GM21360 (cell line): ENCODE data around the gene SLC38A10.

Experiments
- ATAC-seq: cut with Tn5 transposase; IDR thresholded peaks from one replicate; pipeline ENCODE4 v1.9.1; 2021; ENCODE audit warnings: mild to moderate bottlenecking, moderate library complexity; ENCODE audit not compliant: unreplicated experiment

Gene SLC38A10

DNA sequence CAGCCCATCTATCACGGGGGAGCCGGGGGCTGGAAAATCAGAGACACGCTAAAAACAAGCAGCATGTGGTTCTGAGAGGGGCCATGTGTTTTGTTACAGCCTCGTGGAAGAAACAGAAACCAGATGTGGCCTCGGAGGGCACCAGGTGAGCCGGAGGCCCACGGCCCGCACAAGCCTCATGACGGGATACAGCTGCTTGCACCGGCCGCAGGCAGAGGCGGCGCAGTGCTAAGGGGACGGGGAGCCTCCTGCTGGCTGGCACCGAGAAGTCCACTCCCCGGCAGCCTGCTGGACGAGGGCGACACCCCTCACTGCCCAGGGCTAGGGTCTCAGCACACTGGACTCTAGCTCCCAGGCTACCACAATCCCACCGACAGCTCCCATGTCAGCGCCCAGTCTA is 36.8 kb downstream of the SLC38A10 start:
- no peak for ATAC-seq

DNA sequence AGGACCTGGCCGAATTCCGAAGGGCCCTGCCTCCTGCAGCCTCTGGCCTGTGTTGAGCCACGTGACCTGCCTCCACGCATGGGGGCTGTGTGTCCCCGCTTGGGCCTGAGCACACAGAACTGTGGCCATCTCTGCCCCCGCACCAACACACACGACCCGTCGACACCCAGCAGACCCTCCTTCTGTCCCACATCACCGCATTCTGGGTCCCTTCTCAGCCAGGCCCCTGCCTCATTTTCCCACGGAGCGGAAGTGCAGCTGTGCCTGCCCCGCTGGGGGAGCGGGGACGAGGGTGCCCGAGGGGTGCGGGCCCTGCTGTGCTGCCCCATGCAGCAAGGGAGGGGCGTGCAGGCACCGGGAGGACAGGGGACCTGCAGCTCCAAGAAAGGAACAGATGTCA is 37.6 kb downstream of the SLC38A10 start:
- no peak for ATAC-seq

DNA sequence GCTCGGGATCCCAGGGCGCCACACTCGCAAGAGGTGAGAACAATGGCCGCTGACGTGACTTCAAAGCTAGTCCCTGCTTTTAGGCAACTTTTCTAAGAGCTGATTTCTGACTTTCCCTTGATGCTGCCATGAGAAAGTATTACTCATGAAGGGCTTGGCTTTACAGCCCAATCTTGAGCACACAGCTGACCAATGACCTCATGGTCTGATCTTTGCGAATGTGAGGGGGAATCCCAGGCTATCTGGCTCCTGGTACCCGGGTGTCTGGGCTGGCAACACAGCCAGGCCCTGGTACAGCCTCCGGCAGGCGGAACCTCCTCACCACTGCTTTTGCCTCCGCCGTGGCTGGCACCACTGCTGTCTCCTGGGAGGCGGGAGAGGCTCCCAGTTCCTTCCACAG is 38.5 kb downstream of the SLC38A10 start:
- ATAC-seq: no peak

DNA sequence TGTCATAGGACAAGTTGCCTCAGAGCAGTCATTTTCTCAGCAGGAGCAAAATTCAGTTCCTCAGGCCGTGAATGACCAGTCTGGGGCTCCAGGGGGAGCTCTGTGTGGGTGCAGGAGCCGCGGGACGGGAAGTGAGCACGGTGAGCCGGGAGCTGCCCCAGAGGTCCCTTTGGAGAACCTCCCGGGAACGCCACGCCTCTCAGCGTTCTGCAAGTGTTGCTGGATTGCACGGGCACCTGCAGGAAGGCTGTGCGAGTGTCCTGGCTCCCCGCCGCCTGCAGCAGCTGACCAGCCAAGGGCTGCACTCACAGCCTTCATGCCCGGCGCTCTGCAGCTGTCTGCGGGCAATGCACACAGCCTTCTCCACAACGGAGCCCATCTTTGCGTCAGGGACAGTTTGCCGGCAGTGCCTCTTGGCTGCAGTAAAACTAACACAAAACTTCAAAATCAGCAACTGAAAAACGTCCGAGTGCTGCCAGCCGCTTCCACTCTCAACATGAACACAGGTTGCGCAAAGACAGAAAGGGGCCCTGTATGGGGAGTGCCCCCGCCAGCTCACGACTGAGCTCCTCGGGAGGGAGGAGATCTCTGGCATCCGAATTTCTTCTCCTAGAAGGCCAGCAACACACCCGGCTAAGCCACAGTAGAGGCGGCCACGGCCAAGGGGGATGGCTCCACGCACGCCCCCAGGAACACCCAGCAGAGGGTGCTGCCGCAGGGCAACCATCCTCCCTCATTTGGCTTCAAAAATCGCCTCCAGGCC is 40.0 kb downstream of the SLC38A10 start:
- ATAC-seq: no peak

DNA sequence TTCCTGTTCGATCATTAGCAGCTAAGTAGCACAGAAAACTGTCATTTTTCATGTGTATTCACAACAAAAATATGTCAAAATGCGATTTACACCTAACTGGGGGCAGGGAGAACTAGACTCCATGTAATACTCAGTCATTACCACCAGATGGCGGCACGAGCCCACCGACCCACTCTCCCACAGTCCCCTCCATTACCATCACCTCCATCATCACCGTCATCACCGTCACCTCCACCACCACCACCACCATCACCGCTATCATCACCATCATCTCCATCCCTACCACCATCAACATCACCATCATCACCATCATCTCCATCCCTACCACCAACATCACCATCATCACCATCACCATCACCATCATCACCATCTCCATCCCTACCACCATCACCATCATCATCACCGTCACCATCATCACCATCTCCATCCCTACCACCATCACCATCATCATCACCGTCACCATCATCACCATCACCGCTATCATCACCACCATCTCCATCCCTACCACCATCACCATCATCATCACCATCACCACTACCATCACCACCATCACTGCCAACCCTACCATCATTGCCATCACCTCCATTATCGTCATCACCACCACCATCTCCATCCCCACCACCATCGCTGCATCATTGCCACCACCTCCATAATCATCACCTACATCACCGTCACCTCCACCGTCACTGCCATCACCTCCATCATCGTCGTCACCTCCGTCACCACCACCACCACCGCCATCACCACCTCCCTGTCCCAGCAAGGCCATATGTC is 41.6 kb downstream of the SLC38A10 start:
- ATAC-seq: no peak

DNA sequence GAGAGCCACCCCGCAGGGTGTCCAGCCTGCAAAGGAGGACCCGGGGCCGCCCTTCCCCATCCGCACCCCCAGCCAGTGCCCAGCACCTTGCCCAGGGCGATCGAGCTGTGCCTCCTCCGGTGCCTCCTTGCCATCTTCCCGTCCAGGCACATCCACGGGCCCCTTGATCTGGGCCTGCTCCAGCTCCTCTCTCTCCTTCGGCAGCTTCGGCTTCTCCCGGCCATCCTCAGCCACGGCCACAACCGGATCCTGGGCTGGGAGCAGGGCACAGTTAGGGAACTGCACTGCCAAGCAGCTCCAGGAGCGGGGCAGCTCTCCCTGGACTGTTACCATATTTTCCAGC is 42.1 kb downstream of the SLC38A10 start:
- ATAC-seq: no peak

DNA sequence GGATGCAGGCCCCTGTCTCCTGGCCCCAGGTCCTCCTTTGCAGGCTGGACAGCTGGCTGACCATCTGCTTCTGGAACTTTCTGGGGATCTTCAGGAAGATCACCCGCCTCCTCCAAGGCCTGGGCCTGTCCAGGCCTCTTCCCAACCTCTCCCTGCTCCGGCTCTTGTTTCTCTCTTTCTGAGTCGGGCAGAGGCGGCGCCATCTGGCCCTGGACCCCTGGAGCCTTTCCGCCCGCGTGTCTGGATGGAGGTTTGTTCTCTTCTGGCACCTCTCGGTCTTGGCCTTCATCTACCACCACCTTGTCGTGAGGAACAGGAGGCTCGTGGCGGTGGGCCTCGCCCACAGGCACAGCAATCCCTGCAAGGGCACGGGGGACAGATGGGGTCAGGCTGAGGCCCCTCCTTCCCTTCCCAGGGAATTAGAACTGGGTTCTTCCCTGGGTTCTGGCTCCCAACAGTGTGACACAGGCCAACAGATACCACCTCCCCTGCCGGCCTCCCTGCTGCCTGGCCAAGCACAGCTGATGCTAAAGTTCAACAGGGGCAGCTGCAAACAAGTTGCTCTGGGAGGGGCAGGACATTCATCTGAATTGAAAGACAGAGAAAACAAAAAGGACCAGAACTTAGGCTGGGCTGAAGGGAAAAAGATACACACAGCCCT is 42.7 kb downstream of the SLC38A10 start:
- ATAC-seq: no peak

DNA sequence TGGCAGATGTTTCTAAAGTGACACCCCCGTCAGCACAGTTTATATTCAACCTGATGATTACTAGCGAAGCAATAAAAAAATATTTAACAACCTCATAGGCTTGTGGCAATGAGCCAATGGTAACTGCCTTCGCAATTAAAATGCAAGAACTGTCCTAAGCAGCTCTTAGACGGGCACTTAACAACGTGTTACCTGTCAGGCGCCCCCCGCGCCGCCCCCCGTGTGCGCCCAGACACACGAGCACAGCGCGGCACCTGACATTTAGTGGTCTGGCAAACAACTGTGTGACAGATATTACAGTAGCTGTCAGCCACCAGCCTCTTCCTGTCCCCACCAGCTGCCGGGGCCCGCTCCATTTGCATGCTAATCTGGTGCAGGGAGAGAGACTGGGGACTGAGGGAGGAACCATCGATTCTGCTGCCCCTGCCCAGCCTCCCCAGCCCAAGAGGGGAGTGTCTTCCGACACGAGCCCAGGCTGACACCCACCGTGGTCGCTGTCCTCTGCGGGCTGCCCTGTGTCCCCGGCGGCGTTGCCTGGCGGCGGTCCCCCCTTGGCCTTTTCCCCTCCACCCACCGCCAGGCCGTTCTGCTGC is 43.3 kb downstream of the SLC38A10 start:
- no peak for ATAC-seq

DNA sequence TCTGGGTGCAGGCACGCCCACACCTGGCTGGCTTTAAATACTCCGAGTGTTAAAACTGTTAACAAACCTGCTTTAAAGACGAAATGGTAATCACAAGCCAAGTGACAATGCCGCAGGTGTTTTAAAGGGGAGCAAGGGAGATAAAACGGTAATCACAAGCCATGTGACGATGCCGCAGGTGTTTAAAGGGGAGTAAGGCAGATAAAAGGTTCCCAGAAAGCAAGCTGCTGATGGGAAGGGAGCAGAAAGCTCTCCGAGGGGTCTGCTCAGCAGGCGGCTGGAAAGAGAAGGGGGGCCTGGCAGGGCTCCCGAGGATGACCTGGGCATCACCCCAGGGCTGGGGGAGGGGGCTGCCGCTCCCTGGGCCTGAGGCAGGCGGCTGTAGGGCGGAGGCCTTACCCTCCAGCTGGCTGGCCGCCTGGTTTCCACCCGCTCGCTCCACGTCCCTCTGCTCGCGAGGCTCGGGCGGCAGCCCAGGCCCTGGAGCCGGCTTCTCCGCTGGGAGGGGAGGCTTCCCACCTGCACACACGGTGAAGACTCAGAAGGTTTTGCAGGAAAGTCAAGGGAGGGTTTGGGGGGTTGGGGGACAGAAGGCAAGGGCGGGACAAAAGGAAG is 43.9 kb downstream of the SLC38A10 start:
- no peak for ATAC-seq

DNA sequence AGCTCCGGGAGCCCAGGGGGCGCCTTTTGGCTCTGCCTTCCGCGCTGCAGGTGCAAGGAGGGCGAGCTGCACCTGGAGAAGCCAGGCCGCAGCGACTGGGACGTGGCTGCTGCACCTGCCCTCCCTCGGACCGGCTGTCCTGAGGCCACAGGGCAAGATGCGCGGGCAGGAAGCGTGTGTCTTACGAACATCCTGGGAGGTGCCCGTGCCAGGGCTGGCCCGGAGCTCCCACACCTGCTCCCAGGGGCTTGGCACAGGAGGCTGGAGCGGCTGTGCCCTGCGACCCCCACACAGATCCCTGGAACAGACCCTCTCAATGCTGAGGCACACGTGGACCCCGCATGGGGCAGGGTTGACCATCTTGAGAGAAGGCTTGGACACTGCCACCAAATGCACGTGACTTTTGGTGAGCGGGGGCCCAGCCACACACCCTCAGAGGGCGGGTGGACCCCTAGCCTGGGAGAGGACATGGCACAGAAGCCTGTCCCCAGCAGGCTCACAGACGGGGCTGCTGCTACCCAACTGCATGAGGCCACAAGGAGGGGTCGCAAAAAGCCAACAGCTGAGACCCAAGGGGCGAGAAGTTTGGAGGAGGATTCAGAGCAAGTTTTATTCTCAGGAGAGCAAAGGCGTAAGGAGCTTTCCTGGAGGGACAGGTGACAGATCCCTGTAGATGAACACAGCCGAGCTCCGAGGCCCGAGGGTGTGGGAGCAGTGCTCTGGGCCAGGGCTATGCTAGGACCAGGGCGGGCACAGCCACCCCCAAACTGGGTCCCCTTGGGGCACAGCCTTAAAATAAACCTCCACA is 44.6 kb downstream of the SLC38A10 start:
- no peak for ATAC-seq

DNA sequence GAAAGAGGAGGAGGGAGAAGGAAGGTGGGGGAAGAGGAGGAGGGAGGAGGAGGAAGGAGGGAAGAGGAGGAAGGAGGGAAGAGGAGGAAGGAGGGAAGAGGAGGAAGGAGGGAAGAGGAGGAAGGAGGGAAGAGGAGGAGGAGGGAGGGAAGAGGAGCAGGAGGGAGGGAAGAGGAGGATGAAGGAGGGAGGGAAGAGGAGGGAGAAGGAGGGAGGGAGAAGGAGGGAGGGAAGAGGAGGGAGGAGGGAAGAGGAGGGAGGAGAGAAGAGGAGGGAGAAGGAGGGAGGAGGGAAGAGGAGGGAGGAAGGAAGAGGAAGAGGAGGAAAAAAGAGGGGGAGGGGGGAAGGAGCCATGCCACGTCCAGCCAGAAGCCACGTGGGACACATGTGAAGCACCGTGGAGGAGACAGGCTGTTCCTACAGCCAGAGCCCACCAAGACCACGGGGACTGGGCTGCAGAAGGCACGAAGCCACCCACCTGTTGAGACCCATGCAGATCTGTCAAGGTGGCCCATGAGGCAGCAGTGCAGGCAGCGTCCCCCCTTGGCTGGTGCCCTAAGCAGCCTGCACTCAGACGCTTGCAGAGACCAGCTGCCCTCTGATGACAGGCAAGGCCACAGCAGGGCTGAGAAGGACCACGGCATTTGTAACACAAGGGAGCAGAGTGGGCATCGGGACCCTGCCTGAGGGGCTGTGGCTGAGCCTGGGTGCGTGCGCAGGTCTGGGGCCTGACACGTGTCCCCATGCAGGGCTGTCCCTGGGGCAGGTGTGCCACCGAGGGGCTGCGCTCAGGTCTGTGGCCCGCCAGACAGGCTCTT is 45.7 kb downstream of the SLC38A10 start:
- no peak for ATAC-seq

DNA sequence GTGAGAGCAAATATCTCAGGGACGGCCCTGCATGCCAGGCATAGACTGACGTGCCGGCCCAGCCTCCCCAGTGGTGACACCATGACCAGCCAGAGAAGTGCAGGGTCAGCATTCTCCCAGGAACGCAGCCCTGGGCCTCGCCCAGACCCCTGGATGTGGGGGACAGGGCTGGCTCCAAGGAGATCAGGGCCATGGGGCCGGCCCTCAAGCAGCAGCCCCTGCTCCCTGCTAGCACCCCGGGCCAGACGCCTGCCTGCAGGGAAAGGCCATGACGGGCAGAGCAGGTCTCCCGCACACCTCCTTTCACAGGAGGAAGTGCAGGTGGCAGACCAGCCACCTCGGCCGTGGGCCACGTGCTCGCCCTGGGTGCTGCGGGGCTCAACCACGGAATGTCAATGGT is 46.5 kb downstream of the SLC38A10 start:
- no peak for ATAC-seq

DNA sequence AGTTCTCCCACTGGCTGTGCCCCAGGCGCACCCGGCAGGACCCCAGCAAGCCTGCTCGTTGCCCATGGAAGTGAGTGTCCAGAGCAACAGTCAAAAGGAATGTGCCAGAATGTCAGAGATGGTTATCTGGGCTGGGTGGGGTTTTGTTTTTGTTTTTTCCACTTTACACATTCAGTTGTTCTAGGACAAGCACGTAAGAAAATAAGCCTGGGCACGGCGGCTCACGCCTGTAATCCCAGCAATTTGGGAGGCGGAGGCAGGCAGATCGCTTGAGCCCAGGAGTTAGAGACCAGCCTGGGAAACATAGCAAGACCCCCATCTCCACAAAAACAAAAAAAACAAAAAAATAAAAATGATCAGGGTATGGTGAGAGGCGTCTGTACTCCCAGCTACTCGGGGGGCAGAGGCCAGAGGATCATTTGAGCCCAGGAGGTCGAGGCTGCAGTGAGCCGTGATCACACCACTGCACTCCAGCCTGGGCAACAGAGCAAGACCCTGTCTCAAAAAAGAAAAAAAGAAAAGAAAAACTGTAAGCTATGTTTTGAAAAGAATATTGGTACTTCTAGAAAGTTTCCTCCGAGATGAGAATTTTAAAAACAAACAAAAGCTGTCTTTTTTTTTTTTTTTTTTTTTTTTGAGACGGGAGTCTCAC is 47.6 kb downstream of the SLC38A10 start:
- ATAC-seq: no peak

DNA sequence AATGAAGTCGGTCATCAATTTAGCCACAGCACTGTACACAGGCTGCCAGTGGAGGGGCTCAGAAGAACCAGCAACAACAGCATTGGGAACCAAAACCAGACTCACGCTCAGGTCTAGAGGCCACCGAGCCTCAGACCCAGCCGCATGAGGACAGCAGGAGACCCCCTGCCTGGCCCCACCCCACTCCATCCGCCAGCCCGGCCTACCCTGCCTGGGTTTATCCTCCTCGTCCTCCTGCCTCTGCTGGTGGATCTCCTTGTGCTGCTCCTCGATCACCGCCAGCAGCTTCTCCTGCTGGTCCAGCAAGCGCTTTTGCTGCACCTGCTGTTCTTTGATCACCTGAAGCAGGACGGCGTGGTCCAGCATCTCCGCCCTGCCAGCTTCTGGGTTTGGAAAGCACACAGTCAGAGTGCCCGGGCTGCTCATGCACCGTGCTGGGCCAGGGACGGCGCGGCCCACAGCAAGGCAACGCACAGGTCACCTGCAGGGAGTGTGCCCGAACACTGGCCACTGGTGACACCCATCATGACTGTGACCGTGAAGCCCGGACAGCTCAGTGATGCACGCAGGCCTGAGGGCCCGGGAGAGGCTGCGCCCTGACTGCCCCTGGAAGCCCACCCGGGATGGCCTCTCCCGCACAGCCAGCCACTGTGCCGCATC is 48.3 kb downstream of the SLC38A10 start:
- no peak for ATAC-seq

DNA sequence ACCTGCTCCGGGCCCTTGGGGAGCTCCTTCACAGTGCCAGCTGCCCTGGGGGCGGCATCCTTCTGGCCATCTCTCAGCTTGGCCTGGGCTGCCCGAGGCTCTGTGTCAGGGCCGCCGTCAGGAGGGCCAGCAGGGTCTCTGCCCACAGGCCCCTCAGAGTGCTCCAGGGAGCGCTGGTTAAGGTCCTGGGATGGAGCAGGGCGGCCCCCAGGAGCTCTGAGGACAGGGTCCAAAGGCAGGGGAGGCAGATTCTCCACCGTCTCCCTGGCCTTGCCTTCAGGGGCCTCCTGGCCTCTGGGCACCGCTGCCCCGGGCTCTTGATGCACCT is 48.8 kb downstream of the SLC38A10 start:
- ATAC-seq: no peak

DNA sequence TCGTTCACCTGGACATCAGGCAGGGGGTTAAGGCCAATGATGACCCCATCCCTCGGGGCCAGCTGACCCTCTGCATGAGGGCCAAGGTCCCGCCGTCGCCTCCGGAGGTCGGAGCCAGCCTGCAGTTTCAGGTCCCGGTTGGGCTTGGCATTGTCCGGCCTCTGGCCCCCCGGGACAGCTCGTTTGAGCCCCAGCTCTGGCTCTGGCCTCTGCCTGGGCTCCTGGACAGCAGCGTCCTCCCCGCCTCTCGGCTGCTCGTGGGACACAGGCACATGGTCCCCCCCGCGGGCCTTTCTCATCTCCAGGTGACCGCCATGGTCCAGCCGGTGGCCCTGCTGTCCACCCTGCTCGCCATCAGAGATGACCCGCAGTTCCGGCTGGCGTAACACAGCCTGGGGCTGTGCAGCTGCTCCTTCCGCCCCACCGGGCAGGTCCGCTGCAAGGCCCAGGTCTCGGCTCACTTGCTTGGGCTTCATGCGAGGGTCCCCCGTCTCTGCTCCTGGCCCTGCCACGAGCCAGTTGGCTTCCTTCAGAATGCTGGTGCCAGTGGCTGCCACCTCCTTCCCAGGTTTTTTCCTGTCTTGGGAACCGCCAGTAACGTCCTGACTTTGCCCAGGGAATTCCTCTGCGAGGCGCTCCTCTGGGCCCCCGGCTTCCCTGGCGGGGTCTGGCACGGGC is 49.3 kb downstream of the SLC38A10 start:
- no peak for ATAC-seq

DNA sequence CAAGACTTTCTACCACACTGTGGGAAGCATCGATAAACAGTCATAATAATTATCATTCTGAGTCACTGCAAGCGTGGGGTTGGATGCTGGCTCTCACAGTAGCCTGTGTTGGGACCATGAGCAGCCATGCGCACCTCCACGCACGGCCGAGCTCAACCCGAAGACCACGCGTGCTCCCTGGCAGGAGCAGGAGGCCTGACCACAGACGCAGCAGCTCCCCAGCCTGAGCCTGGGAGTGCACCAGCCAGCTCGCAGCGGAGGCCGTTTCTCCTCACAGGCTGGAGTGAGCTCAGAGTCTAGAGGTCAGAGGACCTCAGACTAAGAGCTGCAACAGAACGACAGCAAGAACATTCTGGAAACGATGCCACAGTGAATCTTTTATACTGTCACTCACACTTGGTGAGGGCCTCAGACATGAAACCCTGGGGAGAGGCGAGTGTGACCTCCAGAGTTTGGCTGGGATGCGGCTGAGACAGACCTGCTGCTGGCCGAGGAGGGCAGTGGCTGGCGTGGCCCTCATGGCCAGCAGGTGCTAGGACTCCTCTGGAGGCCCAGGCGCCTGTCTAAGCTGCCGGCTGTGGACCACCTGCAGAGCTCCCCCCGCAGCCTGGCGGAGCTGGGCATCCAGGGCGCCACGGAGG is 50.0 kb downstream of the SLC38A10 start:
- ATAC-seq: no peak
